GM12873 (cell line): ENCODE measurements around the gene LCN9.

Source experiments
- TF ChIP-seq, protein P1 (sequence below): IDR thresholded peaks from 2 replicates; pipeline ENCODE4 v1.5.1; 2012; ENCODE audit warnings: low read depth, mild to moderate bottlenecking, moderate library complexity, low read length, control low read depth; ENCODE audit not compliant: insufficient read depth; ENCODE audit errors: missing control alignments

Gene LCN9

GRCh38 chr9:135678236-135679017 is 15.3 kb downstream of the LCN9 start:
- TF ChIP-seq, protein P1, sequence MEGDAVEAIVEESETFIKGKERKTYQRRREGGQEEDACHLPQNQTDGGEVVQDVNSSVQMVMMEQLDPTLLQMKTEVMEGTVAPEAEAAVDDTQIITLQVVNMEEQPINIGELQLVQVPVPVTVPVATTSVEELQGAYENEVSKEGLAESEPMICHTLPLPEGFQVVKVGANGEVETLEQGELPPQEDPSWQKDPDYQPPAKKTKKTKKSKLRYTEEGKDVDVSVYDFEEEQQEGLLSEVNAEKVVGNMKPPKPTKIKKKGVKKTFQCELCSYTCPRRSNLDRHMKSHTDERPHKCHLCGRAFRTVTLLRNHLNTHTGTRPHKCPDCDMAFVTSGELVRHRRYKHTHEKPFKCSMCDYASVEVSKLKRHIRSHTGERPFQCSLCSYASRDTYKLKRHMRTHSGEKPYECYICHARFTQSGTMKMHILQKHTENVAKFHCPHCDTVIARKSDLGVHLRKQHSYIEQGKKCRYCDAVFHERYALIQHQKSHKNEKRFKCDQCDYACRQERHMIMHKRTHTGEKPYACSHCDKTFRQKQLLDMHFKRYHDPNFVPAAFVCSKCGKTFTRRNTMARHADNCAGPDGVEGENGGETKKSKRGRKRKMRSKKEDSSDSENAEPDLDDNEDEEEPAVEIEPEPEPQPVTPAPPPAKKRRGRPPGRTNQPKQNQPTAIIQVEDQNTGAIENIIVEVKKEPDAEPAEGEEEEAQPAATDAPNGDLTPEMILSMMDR: no peak

GRCh38 chr9:135680056-135680455 is 16.9 kb downstream of the LCN9 start:
- TF ChIP-seq, protein P1: no peak

DNA sequence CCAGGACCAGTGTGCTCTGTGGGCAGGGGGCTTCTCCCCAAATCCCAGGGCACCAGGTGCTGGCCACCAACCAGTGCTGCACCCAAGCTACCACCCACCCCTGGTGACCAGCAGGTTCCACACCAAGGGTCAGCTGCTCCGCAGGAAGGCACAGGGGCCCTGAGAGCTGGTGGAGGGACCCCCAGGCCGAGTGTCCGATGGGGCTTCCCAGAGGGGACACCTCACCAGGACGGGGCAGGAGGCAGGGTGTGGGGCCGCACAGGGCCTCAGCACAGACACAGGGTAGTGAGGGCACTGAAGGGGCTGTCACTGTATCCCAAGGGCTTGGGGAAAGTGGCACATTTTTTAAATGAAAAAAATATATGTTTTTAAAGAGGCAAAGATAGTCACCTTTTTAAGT is 18.1 kb downstream of the LCN9 start:
- TF ChIP-seq, protein P1: no peak

DNA sequence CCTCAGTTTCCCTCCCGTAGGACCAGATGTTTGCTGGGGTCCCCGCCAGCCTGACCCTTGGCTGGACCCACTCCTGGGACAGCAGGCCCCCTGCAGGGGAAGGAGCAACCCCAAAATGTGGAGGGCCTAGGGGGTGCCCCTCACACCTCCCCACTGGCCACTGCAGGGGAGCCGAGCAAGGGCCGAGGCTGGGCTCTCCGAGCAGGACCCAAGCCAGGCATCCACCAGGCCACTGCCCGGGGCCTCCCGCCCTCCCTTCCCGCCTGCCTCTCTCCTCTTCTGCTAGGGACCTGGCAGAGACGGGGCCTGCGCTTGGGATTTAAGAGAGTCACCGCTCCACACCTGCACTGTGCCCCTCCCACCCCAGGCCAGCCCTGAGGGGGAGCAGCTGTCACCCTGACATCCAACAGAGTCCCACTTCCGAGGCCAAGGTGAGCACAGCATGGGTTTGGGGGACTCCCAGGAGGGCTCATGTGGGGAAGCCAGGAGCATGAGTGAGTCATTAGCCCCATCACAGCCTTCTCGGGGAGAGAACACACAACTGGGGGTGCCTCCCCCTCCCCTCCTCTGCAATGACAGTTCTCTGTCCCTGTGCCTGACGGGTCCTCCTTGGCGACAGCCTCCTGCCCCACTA is 20.4 kb downstream of the LCN9 start:
- TF ChIP-seq, protein P1: no peak

DNA sequence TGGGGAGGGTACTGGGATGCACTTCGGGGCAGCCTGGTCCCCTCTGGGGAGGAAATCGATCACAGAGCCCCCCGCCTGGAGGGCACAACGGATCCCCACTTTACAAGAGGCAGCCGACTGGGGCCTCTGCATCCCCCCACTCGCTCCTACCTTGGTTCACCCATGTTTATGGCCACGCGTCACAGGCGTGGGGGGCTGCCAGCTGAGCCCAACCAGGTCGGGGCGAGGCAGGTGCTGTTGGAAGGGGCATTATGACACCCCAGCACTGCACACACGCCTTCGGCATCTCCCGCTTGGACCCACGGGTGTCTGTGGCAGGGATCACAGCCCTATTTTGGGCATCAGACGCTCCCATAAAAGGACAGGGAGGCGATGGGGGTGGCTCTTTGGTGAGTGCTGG is 21.6 kb downstream of the LCN9 start:
- TF ChIP-seq, protein P1: no peak

- TF ChIP-seq, protein P1: no peak
Observed at GRCh38 chr9:135687216-135687615, 24.1 kb downstream of the LCN9 start.

- TF ChIP-seq, protein P1: no peak
Observed at GRCh38 chr9:135689011-135689410, 25.9 kb downstream of the LCN9 start.
